CD4-positive, alpha-beta T cell treated with Interleukin-15 for 4 hours (primary cell): ENCODE results near the gene COL27A1.

ENCODE experiments used
- DNase-seq: peaks from one replicate; pipeline ENCODE4 v3.0.0-alpha.2; 2020; ENCODE audit warnings: low spot score

The COL27A1 gene

DNA sequence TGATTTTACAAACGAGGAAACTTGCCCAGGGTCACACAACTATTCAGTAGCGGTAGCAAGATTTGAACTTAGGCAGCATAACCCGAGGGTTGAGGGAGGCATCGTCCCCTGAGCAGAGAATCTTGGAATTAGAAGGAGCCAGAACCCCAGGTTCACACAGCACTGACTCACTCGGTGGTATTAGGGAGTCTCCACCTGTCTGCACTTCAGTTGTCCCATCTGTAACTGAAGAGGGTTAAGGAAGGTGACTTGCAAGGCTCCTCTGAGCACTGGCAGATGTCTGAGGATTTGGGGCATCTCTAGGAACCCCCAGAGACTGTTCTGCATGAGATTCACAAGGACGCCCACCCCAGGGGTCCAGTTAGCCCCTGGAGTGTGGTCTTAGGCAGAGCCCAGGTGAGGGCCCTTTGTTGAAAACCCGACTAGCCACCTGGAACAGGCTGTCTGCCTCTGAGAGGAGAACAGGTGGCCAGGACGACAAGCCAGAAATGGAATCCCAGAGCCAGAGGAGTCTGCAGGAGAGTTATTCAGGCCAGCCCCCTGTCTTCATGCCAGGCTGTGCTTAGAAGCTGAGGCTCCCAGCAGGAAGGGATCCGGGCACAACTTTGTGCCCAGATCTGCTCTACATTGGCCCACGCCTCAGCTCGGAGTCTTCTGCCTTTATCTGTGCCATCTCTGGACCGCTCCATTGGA, 117.5 kb downstream of the COL27A1 start:
- no peak for DNase-seq

DNA sequence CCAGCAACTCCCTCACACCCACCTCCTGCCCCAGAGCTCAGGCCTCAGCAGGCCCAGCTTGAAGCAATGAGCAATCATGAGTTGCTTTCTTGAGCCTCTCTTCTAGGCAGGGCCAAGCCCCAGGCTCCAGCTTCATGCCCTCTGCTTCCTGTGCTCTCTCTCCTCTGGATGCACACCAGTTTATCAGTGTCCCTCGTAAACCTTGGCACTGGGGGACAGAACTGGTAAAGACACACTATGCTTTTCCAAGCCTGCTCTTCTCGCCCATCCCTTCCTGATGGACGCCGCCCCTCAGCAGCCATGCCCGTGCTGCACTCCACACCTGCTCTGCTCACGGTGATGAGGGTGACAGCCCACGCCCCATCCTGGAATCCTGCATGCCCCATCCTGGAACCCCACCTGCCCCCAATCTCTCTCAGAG, 118.1 kb downstream of the COL27A1 start:
- no peak for DNase-seq

DNA sequence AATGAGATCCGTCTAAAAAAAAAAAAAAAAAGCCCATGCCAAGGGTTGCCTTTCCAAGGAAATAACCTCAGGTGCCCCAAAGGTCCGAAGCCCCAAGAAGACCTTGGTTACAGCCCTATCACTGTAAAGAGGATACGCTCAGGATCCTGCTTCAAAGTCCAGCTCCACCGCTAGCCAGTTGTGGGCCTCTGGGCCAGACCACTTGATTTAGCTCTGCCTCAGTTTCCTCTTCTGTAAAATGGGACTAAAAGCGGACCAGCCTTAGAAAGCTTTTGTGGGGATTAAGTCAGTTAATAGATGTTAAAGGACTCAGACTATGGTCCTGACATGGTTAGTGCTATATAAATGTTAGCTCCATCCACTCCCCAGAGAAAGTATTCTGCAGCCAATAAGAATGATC, 118.9 kb downstream of the COL27A1 start:
- DNase-seq = no peak

DNA sequence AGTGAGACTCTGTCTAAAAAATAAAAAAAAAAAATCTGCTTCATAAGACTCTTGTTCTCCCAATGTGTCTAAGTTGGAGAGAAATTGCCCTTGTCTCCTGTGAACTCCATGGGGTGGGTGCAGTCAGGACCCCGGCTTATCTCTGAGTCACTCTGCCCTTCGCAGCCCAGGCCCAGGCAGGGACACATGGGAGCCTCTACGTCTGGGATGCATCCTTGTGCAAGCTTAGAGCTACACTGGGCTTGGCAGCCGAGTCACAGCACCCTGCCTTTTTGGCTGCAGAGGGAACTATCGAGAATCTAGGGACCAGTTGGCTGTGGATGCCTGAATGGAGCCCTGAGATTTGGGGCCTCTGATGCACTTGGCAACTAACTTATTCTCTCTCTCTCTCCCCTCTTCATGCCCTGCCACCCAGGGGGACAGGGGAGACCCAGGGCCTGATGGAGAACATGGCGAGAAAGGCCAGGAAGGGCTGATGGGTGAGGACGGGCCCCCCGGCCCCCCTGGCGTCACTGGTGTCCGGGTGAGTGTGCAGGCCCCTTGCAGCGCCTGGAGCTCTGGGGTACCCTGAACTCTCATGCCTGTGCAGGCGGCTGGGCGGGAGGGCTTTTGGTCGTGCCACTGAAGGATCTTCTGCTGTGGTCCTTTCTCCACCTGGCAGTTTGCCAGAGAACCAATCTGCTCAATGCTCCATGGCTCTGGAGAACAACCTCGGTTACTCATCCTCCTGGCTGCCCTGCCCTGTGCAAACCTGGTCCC, 120.1 kb downstream of the COL27A1 start:
- DNase-seq = no peak

DNA sequence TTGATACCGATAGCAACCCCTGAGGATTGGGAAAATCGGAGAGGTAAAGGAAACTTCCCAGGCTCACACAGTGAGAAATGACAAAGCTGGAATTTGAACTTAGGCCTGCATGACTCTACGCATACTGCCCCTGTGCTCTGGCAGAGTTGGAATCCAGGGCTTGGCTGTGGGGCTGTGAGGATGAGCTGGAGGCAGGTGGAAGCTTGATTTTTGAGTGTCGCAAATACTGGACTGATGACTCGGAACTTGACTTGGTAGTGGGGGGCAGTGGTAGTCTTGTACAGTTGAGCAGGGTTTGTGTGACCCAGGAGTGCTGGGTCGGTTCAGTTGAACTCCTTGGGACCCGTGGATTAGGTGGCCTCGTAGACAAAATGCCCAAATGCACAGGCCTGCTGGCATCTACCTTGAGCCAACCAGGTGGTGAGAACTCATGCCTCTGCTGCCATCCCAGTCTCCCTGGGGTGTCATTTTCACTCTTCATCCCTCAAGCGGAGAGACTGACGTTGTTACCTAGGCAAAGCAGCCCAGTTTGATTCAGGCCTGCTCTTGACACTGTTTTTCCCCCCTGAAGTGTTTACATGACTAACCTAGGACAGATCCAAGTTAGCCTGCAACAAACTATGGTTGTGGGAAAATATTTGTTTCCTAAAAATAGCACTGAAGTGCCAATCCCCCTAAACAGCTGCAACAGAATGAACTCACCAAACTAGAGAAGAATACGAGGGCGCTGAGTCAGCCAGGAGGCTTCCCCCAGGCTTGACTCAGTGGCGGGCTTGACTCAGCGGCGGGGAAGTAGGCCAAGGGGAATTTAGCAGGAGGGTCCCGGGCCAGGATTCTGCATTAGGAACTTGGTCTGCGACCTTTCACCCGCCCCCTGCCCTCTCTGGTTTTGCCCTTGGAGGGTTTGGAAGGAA, 121.8 kb downstream of the COL27A1 start:
- no peak for DNase-seq

DNA sequence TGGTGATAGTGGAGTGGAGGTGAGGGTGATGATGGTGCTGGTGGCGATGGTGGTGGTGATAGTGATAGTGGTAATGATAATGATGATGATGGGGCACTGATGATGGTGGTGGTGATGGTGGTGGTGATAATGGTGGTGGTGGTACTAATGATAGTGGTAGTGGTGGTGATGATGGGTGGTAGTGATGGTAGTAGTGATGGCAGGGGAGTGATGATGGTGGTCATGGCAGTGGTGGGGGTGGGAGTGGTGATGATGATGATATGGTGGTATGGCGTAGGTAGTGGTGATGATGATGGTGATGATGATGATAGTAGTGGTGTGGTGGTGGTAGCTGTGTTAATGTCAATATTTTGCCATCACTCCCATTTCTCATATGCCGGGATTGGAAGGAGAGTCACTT, 123.0 kb downstream of the COL27A1 start:
- DNase-seq = no peak

DNA sequence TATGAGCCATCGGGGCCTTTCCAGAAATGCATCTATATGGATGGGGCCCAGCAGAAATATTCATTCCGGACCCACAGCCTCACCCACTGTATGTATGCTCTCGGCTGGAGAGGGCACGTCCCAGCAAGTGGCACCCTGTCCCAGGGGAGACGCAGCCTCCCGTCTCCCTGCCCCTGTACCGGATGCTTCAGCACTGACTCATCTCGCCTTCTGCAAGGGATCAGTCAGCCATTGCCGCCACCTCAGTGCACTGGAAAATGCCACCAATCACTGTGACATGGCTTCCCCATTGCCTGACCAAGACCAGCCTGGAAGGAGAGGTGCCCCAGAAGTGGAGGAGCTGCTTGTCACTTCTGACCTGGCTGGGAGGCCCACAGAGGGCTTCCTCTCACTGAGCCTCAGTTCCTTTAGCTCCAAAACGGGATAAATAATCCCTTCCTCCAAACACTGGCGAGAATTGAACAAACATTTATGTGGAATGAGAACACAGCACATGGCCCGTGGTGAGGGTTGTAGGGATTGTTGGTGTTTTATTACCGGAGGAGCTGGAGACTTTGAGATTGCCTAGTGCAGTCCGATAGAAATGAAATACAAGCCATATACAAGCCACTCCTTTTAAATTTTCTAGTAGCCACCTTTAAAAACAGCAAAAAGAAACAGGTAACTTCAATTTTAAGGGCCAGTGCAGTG, 123.7 kb downstream of the COL27A1 start:
- DNase-seq = no peak

DNA sequence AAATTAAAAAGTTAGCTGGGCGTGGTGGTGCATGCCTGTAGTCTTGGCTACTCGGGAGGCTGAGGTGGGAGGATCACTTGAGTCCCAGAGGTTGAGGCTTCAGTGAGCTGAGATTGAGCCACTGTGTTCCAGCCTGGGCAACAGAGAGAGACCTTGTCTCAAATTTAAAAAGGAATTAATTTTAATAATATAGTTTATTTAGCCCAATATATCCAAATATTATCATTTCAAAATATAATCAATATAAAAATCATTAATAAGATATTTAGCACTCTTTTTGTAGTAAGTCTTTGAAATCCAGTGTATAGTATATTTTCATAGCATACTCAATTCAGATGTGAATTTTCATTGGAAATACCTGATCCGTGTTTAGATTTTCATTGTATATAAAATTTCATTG, 124.4 kb downstream of the COL27A1 start:
- no peak for DNase-seq

DNA sequence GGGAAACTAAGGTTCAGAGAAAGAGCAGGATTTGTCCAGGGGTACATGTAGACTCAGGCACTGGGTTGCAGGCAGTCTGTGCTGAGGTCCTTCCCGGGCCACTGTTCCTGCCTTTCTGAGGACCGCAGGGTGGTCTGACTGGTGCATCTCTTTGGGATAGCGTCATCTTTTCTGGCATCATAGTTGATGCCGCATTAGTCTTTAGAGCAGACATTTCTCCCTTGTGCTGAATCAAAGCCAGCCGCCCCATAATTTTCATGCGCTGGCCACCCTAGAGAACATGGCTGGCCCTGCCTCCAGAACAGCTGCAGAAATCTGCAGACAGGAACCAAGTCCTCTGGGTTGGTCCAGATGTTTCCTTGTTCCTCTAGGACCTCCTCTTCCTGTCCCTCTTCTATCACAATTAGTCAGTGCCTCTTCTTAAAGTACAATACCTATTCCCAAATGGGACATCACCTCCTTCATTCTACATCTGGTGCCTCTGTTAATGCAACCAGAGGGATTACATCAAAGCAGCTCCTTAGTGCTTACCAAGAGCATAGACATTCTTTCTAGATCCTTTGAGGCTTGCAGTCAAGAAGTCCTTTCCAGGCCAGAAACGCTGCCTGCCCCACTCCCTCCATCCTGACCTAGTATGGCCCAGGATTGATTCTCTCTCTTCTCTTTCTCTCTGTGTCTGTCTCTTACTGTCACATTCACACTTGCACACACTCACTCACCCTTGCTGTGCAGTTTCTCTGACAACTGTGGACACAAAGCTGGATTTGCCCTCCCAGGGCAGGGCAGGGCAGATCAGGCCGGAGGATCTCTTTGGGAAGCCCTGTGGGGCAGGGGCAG, 125.5 kb downstream of the COL27A1 start:
- no peak for DNase-seq

DNA sequence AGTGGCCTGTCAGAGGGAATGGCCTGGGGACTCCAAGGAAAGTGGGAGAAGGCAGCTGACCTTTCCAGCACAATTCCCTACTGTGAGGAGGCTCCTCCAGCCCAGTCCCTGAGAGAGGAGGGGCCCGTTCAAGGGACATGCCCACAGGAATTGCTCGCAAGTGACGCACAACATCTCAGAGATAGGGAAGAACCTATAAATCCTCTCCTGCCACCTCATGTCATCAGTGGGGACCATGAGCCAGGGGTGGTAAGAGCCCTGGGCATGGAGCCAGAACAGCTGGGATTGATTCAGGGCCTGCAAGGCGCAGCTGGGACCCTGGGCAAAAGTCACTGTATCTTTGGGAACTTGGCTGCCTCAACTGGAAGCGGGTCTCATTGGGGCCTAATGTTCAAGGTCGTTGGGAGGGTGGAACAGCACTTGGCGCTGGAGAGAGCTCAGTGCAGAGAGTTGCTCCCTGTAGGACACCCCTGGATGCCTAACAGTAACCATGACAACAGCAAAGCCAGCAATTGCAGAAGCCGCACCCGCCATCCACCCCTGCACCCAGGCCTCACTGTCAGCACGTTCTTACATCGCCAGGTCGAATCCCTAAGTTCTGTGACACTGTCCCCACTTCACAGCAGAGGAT, 126.3 kb downstream of the COL27A1 start:
- DNase-seq = no peak

DNA sequence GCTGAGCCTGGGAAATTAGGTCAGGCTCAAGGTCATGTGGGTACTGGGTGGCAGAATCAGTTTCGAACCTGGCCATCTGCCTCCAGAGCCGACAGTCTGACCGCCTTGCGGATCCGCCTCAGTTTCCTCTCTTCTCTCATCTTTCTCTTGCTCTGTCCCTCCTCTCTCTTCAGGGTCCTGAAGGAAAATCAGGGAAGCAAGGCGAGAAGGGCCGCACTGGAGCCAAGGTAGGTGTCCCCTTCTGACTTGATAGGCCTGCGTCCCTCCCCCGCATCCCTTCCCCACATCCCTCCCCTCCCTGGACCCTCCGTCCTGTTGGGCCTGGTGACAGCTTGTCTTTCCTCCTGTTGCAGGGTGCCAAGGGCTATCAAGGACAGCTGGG, 126.8 kb downstream of the COL27A1 start:
- DNase-seq = no peak

DNA sequence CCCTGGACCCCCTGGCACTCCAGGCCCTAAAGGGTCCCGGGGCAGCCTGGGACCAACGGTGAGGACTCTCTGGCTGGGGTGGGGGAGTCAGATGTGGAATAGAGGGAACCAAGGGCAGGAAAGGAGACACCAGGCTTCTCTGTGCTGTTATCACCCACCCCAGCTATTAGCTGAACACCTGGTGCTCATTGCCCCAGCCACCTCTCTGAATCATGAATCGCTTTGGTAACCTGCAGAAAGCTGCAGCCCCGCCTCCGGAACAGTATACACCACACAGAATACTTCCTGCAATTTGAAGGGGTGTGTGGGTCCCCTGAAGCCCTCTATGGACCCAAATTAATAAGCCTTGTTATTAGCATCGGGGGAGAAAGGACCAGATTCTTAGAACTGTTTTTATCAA, 127.2 kb downstream of the COL27A1 start:
- no peak for DNase-seq

DNA sequence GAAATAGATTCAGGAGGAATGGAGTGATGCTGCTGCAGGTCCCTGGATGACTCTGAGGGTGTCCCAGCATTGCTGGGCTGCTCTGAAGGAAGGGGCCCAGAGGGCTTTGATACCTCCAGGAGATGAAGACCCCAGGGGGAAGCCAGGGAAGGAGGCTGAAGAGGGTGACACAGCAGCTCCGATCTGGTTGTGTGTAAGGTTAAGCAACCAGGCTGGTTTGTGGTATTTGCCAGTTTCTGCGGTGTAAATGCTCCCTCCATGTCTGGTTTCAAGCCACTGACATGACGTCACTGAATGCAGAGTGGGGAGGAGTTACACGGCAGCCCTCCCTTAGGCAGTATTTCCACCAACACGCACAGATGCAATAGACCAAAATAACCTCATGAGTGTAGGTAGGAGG, 127.6 kb downstream of the COL27A1 start:
- no peak for DNase-seq

DNA sequence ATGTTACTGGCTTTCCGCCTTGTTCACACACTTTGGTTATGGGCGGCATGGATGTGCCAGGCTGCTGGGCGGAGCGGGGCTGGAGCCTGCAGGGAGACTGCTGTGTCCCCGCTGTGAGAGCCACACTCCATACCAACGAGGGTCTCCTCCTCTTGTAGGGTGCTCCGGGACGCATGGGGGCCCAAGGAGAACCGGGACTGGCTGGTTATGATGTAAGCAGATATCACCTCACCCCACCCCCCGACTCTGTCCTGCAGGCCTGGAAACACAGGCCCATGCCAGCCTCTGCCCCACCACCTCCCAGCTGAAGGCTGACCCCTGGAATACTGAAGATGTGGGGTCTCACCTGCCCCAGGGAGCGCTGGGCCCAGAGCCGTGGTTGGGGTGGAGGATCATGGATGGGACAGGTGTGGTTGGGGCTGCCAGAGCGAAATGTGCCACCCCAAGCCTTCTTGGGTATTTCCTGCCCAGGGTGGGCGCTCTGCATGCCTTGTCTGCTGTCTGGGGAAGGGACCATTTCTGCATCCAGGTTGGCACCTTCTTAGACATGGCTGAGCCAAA, 128.3 kb downstream of the COL27A1 start:
- DNase-seq = no peak

DNA sequence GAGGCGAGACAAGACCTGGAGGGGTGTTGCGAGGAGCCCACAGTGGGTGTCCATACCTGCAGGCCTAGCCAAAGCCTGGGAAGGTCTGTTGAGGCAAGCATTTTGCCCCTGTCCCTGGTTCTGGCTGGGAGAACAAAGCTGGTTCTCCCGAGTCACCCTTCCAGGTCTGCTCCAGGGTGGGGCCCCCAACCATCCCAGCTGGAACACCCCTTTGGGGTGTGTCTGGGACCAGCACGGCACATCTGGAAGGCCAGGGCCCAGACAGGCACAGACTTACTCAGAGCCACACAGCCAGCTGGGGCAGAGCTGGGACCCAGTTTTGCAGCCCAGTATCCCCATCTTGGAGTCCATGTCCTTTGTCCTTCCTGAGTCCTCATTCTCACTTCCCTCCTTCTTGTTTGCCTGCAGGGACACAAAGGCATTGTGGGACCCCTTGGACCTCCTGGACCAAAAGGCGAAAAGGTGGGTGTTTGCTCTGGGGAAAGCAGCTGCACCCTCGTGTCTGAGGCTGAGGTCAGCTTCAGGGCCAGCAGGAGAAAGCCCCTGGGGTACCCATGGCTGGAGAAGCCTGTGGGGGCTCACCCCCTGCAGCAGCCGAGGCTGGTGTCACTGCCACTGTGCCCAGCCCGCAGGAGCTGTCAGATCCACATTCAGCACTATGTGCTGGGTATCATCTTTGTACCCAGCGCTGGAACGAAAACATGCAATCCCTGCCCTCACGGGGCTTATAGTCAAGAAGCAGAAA, 129.2 kb downstream of the COL27A1 start:
- no peak for DNase-seq

DNA sequence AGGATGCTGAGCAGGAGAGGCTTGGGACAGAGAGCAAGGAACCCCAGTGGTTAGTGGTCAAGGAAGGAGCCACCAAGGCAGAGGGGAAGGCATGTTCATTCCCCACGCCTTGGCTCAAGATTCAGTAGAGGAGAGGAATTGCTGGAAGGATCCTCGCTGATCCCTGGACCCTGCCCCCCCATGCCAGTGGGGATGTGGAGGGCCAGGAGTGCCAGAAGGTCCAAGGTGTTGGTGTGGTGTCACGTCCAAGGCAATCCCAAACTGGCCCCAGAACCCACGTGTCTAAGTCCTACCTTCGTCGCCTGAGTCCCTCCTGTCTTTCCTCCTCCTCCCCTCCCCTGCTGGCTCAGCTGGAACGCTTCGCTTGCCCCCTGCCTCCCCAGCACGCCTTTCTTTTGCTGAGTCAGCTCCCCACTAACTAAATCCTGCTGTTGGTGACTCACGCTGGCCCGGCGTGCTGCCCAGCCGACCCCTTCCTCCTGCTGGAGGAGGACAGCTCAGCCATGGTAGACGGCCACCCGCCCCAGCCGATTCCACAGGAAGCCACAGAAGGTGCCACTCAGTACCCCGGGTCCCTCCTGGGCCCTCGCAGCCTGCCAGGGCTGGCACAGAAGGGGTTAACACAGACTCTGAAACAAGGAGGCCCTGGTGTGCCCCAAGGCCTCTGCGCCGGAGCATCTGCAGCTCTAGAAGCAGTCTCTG, 130.0 kb downstream of the COL27A1 start:
- DNase-seq = no peak

DNA sequence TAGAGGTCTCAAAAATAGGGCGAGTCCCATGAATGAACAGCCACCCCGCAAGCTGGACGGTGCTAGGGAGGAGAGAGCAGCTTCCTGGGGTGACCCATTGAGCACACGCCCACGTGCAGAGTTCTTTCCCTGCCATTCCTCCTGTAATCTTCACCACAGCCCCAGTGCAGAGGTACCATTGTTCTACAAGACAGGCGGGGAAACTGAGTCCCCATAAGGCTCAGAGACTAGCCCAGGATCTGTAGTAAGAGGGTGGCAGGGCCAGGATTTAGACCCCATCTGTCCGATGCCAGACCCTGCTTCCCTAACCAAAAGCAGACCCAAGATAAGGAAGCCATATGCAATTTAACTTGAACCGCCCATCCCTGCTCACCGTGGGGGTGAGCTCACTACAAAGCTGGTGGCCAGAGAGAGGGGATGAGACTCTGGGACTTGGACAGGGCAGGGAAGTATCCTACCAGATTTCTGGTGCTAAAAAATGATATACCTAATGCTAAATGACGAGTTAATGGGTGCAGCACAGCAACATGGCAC, 130.9 kb downstream of the COL27A1 start:
- no peak for DNase-seq

DNA sequence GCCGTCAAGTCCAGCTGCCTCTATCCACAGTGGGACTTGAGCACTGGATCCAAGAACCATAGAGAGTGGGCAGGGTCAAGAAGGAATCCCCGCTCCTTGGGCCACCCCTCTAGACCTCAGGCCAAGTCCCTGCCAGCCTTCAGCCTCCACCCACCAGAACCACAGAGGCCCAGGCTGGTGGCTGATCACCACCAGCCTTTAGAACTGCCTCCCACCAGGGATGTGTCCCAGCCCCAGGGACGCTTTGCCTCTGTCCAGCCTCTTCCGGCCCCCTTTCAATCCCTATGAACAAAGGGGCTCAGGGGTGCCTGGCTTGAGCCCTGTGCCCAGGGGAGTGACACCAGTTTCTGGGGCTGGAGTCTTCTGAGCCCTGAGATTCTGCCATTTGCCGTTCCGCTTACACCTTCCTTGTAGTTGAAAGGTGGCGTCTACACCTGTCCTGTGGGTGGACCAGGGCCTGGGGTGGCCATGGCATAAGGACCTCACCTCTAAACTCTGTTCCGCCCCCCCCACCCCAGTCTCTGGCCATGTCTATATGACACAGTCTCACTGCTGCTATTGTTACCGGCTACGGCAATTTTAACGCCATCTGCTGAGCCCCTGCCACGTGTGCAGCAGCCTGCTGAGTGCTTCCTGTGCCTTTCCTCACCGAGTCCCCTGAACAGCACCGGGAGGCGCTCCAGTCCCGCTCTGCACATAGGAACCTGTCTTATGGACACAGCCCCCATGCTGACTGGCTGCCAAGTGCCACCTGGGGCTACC, 131.8 kb downstream of the COL27A1 start:
- no peak for DNase-seq
